Measurements from ENCODE around the gene CBARP.

Gene CBARP

DNA sequence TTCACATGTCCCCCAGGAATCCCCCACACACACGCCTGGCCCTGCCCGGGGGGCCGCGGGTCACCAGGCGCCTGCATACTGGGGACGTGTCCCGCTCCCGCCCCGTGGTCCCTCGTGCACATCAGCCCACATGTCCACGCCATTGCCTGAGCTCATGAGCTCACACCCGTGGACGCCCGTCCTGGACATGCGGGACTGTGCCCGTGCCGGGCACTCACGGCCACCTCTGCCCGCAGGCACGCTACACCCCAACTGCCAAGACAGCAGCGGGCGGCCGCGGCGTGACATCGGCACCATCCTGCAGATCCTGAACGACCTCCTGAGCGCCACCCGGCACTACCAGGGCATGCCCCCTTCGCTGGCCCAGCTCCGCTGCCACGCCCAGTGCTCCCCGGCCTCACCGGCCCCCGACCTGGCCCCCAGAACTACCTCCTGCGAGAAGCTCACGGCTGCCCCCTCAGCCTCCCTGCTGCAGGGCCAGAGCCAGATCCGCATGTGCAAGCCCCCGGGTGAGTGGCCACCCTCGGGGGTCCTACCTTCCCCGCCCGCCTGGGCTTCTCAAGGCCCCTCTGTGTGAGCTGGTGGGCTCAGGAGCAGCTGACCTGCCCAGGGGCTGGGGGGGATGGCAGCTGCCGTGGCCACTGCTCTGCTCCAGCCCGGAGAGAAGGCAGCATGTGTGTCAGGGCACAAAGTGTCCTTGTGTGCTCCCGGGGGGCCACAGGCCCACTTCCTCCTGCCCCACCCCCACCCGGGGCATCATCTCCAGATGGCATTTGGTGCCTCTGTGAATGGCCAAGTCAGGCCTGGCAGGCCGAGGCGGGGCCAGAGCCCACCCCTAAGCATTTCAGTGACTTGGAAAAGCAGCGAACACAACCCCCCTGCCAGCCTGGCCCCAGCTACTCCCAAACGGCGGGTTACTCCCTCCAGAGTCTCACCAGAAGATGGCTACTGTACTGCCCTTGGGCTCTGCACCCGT is 17.7 kb upstream of the CBARP start:
- in situ Hi-C loops (cut with HindIII; ENCODE audit: low sequenced_read_pairs): no loop called here
- H3K4me3 ChIP-seq (ENCODE audit: low read depth, low read length): no peak overlapping the region
- TF ChIP-seq, protein P1, sequence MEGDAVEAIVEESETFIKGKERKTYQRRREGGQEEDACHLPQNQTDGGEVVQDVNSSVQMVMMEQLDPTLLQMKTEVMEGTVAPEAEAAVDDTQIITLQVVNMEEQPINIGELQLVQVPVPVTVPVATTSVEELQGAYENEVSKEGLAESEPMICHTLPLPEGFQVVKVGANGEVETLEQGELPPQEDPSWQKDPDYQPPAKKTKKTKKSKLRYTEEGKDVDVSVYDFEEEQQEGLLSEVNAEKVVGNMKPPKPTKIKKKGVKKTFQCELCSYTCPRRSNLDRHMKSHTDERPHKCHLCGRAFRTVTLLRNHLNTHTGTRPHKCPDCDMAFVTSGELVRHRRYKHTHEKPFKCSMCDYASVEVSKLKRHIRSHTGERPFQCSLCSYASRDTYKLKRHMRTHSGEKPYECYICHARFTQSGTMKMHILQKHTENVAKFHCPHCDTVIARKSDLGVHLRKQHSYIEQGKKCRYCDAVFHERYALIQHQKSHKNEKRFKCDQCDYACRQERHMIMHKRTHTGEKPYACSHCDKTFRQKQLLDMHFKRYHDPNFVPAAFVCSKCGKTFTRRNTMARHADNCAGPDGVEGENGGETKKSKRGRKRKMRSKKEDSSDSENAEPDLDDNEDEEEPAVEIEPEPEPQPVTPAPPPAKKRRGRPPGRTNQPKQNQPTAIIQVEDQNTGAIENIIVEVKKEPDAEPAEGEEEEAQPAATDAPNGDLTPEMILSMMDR (IDR thresholded peaks at IDR 0.05; ENCODE audit: low read depth, low read length): no peak
- no peak for DNase-seq (ENCODE audit: low read depth, low spot score)

DNA sequence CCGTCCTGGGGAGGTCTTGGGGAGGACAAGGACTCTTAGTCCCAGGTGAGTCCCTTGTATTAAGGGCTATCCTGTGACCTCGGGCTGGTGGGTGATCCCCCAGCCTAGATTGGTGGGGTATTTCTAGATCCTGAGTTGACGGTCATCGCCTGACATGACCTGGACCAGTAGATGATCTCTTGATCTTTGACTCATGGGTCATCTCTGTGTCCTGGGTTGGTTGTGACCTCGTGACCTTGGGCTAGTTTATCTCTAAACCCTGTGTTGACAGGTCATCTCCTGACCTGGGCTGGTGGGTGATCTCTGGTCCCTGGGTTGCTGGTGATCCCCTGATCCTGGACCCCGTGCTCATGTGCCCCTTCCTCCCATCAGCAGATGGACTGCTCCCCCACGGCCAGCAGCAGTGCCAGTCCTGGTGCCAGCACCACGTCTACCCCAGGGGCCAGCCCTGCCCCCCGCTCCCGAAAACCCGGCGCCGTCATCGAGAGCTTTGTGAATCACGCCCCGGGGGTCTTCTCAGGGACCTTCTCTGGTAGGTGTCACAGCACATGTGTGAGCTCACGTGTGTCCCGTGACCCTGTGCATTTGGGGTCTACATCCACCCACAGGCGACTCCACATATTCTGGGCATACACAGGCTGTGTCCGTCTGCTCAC is 16.9 kb upstream of the CBARP start:
- no peak for DNase-seq (ENCODE audit: low read depth, low spot score)
- TF ChIP-seq, protein P1 (IDR thresholded peaks at IDR 0.05; ENCODE audit: low read depth, low read length): no peak
- no peak overlapping the region for H3K4me3 ChIP-seq (ENCODE audit: low read depth, low read length)
- in situ Hi-C loops (cut with HindIII; ENCODE audit: low sequenced_read_pairs): no loop called here

GRCh38 chr19:1254081-1254527 is 16.3 kb upstream of the CBARP start:
- in situ Hi-C loops (cut with HindIII; ENCODE audit: low sequenced_read_pairs): no loop called here
- no peak overlapping the region for H3K4me3 ChIP-seq (ENCODE audit: low read depth, low read length)
- TF ChIP-seq, protein P1 (IDR thresholded peaks at IDR 0.05; ENCODE audit: low read depth, low read length): no peak
- DNase-seq (ENCODE audit: low read depth, low spot score): no peak

DNA sequence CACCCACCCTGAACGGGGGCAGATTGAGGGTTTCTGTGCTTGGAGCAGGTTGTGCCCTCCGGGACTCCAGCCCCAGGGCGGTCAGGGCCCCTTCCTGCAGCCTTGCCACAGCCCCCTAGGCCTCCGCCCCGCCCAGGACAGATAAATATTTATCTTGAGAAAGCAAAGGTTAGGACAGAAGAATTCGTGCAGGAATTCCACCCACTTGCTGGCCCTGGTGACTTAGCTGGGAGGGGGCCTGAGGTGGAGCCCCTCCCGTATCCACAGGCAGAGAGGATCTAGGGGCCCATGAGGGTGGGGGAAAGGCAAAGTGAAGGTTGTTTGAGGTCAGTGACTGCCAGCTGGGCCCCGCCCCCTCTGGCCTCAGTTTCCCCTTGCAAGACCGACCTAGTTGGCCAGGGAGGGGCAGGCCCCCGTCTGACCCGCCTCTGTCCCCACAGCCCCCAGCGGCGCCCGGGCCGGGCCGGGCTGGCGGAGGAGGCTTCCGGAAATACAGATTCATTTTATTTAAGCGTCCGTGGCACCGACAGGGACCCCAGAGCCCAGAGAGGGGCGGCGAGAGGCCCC is 15.8 kb upstream of the CBARP start:
- TF ChIP-seq, protein P1 (IDR thresholded peaks at IDR 0.05; ENCODE audit: low read depth, low read length): no peak
- in situ Hi-C loops (cut with HindIII; ENCODE audit: low sequenced_read_pairs): no loop called here
- peak overlapping the region; percentile 65 for H3K4me3 ChIP-seq (ENCODE audit: low read depth, low read length)
- DNase-seq (ENCODE audit: low read depth, low spot score): no peak

GRCh38 chr19:1252821-1253513 is 15.2 kb upstream of the CBARP start:
- in situ Hi-C loops (cut with HindIII; ENCODE audit: low sequenced_read_pairs): no loop called here
- H3K4me3 ChIP-seq (ENCODE audit: low read depth, low read length): peak overlapping the region; percentile 65
- DNase-seq (ENCODE audit: low read depth, low spot score): peak; percentile 99
- TF ChIP-seq, protein P1 (IDR thresholded peaks at IDR 0.05; ENCODE audit: low read depth, low read length): peak; percentile 24
